ENCODE data around the gene EPN1.

The EPN1 gene

GRCh38 chr19:55660991-55661390 lies 14.0 kb upstream of the EPN1 start:
- no peak for DNase-seq (ENCODE audit: low read depth in 2 of 2)

- DNase-seq (ENCODE audit: low read depth in 2 of 2) = no peak
Observed at GRCh38 chr19:55661826-55662225, 13.2 kb upstream of the EPN1 start.

DNA sequence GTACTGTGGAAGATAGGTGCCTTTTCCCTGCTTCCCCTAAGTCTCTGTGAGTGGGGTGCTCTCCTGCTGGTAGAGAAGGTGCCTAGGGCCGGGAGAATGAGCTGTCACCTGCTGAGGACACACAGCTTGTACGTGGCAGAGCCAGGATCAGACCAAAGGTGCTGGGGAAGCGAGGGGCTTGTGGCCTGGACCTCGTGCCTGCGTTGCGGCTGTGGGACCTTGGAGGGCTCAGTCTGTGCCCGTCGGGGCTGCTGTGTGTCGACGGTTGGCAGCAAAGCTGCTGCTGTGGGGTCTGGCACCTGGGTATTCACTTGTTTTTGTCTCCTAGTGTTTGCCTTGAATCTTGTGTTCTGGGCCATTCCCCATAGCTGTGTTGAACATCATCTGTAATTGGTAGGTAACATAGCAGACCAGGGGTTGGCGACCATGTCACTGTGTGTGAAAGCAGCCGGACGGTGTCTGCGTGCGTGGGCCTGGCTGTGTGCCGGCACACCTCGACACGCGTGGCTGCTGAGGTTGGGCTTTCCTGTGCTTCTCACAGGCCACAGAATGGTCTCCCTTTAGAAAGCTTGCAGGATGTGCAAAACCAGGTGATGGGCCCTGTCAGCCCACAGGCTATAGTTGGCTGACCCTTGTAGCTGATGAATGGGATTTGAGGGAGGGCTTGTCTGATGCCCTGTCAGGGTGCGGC lies 11.0 kb upstream of the EPN1 start:
- no peak for DNase-seq (ENCODE audit: low read depth in 2 of 2)

DNA sequence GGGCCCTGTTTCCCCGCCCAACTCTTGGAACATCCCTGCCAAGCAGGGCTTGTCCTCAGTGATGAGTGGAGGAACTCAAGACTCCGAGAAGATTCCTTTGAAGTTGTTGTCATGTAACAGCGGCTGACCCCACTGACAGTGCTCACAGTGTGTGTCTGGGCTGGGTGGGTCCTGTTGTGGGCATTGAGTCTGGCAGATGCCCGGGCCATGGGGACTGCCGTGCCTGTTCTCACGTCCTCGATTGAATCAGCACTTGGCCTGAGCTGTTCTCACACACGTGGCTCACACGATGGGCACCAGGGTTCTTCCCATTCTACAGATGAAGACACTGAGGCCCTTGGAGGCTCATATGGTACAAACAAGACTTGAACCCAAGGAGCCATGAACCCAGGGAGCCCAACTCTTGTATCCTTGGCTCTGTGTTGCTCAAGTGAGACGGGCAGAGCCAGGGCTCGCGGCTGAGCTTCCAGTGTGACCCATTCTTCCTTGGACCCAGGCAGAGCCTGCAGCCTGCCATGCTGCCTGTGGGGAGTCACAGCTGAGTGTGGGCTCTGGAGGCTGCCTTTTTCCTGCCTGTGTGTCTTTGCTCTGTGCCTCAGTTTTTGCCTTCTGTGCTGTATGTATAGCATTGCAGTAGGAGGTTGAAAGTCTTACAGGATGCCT lies 8.6 kb upstream of the EPN1 start:
- no peak for DNase-seq (ENCODE audit: low read depth in 2 of 2)

GRCh38 chr19:55667006-55667381 lies 8.0 kb upstream of the EPN1 start:
- no peak for DNase-seq (ENCODE audit: low read depth in 2 of 2)

- DNase-seq (ENCODE audit: low read depth in 2 of 2) = no peak
Observed at GRCh38 chr19:55667511-55667910, 7.5 kb upstream of the EPN1 start.

GRCh38 chr19:55667958-55668357 lies 7.1 kb upstream of the EPN1 start:
- no peak for DNase-seq (ENCODE audit: low read depth in 2 of 2)

DNA sequence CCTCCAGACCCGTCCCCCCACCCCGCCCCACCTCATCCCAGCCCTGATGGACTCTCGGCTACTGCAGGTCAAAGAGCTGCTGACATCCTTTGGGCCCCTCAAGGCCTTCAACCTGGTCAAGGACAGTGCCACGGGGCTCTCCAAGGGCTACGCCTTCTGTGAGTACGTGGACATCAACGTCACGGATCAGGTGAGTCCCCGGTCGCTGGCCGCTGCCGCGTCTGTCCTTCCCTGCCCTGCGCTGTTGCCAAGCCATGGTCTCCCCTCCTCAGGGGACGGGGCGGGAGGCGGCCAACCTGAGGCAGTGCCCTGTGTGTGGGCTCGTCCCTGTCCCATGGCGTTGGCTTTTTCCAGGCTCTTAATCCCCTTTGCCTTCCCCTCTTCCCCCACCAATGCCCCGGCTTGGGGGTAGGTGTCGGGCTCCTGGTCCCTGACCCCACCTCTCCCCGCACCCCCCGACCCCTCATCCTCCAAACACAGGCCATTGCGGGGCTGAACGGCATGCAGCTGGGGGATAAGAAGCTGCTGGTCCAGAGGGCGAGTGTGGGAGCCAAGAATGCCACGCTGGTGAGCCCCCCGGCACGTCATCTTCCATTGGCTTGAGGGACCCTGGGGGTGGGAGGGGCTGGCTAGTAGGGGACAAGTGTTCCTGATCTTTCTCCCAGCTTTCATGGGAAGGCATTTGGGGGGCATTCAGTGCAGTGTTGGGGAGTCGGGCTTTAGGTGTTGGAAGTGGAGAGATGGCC lies 6.2 kb upstream of the EPN1 start:
- no peak for DNase-seq (ENCODE audit: low read depth in 2 of 2)

DNA sequence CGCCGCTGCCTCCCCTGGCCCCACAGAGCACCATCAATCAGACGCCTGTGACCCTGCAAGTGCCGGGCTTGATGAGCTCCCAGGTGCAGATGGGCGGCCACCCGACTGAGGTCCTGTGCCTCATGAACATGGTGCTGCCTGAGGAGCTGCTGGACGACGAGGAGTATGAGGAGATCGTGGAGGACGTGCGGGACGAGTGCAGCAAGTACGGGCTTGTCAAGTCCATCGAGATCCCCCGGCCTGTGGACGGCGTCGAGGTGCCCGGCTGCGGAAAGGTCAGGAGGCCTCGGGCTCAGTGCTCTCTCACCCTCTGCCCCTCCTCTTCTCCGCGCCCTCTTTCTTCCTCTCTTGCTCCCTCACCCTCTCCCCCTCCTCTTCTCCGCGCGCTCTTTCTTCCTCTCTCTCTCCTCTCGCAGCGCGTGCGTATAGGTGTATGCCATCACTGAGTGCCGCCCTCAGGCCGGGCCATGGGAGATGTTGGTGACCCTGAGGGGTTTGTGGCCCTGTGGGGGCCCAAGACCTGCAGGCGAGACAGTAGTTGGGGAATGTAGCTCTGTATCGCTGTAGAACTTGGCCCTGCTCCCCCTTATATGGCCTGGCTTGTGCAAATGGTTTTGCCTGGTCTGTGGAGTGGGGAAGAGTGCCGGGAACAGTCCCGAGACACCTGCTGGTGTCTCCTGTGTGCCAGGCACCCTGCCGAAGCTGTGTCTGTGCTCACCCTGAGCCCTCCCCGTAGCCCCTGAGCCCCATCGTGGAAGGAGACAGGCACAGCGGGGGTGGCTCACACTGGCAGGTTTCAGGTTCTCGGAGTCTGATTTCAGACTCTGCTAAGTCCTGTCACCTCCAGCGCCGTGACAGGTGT lies 5.4 kb upstream of the EPN1 start:
- DNase-seq (ENCODE audit: low read depth in 2 of 2) = no peak

- DNase-seq (ENCODE audit: low read depth in 2 of 2) = no peak
Observed at GRCh38 chr19:55670280-55671053, 4.6 kb upstream of the EPN1 start.

DNA sequence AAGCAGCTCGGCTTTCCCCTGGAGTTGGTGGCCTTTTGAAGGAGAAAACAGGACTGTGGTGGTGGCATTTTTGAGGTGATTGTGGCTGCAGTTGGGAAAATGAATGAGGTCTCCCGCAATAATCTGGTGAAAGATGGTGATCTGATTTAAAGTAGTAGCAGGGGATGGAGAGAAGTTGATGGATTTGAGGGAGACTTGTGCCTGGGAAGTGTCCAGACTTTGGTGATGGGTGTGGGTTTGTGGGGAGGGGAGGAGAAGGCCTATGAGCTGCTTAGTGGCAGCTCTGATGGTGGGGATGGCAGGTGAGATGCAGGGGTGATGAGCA lies 4.0 kb upstream of the EPN1 start:
- DNase-seq (ENCODE audit: low read depth in 2 of 2) = no peak

GRCh38 chr19:55672418-55672817 lies 2.6 kb upstream of the EPN1 start:
- no peak for DNase-seq (ENCODE audit: low read depth in 2 of 2)

- DNase-seq (ENCODE audit: low read depth in 2 of 2) = no peak
Observed at GRCh38 chr19:55673465-55673864, 1.6 kb upstream of the EPN1 start.

- DNase-seq (ENCODE audit: low read depth in 2 of 2) = no peak
Observed at GRCh38 chr19:55673889-55674288, 1.1 kb upstream of the EPN1 start.

- DNase-seq (ENCODE audit: low read depth in 2 of 2) = no peak
Observed at GRCh38 chr19:55674459-55674840, 576 bp upstream of the EPN1 start.

- no peak for DNase-seq (ENCODE audit: low read depth in 2 of 2)
Observed at GRCh38 chr19:55675661-55676354, 782 bp downstream of the EPN1 start.

- no peak for DNase-seq (ENCODE audit: low read depth in 2 of 2)
Observed at GRCh38 chr19:55676383-55676782, 1.4 kb downstream of the EPN1 start.

DNA sequence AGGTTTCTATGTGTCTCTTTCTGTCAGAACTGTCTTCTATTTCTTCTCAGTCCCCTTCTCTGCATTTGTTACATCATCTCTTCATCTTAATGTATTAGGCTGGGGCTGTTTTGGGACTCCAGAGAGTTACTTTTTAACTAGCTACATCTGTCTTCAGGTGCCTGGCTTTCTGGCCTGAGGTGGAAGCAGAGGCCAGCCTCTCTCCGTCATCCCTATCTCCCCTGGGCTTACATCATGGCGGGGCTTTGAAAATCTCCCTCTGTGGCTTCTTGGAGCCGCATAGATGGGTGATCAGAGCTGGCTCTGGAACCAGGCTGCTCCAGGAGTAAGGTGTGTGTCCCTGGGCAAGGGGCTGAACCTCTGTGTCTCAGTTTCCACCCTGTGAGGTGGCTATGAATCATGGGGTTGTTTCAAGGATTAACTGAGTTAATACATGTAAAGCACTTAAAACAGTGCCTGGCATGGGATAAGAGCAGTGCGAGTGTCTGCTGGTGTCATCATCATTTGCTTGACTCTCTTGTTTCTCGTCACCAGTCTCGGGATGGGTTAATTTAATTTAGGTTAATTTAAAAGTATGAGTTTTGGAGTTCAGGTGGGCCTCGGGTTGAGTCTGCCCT lies 2.0 kb downstream of the EPN1 start:
- DNase-seq (ENCODE audit: low read depth in 2 of 2) = no peak

- no peak for DNase-seq (ENCODE audit: low read depth in 2 of 2)
Observed at GRCh38 chr19:55677572-55678028, 2.6 kb downstream of the EPN1 start.

GRCh38 chr19:55678121-55678671 lies 3.2 kb downstream of the EPN1 start:
- no peak for DNase-seq (ENCODE audit: low read depth in 2 of 2)

Data from stimulated activated CD8-positive, alpha-beta memory T cell treated with anti-CD3 and anti-CD28 coated beads, Interleukin-2, amount 100 ng/mL, for 1 hour (primary cell).